HEK293 (cell line): ENCODE data around the gene EVA1C.

ENCODE experiments used
- CTCF ChIP-seq: fragments of 450-650 bp; formaldehyde crosslinking; IDR thresholded peaks from 2 replicates; pipeline ENCODE4 v1.5.1; 2016; ENCODE audit warnings: missing biosample characterization, missing genetic modification characterization
- MEIS1 ChIP-seq: sonication (generic); formaldehyde crosslinking; IDR thresholded peaks from 2 replicates; pipeline ENCODE4 v1.8.1; 2022; ENCODE audit warnings: missing genetic modification reagents, mild to moderate bottlenecking, borderline replicate concordance
- REST ChIP-seq: fragments of 450-650 bp; formaldehyde crosslinking; IDR thresholded peaks from 2 replicates; pipeline ENCODE4 v1.5.1; 2016; ENCODE audit warnings: missing biosample characterization, missing genetic modification characterization
- SCRT2 ChIP-seq: fragments of 450-650 bp; formaldehyde crosslinking; IDR thresholded peaks from 2 replicates; pipeline ENCODE4 v1.5.1; 2016; ENCODE audit warnings: missing biosample characterization, missing genetic modification characterization
- ZBTB20 ChIP-seq: fragments of 450-650 bp; formaldehyde crosslinking; IDR thresholded peaks from 2 replicates; pipeline ENCODE4 v1.5.1; 2016; ENCODE audit warnings: missing biosample characterization, missing genetic modification characterization
- ZNF133 ChIP-seq: fragments of 450-650 bp; formaldehyde crosslinking; IDR thresholded peaks from 2 replicates; pipeline ENCODE4 v1.5.1; 2016; ENCODE audit warnings: missing biosample characterization, missing genetic modification characterization
- ZNF274 ChIP-seq, 2 experiments: fragments of 200-500 bp in 1 of 2; fragments of 450-650 bp in 1 of 2; sonication (Bioruptor generic) in 1 of 2; formaldehyde crosslinking in 1 of 2; IDR thresholded peaks; 2 replicates each; pipeline versions ENCODE4 v1.5.1 to v1.6.1; 2014 to 2016; ENCODE audit warnings: borderline replicate concordance in 1 of 2, inconsistent platforms in 1 of 2, low read length in 1 of 2, missing biosample characterization in 1 of 2, missing genetic modification characterization in 1 of 2
- ZNF324 ChIP-seq: fragments of 450-650 bp; formaldehyde crosslinking; IDR thresholded peaks from 2 replicates; pipeline ENCODE4 v1.5.1; 2016; ENCODE audit warnings: missing biosample characterization, missing genetic modification characterization
- ZNF354C ChIP-seq: fragments of 450-650 bp; formaldehyde crosslinking; IDR thresholded peaks from 2 replicates; pipeline ENCODE4 v1.5.1; 2016; ENCODE audit warnings: missing biosample characterization, missing genetic modification characterization, low read depth, borderline replicate concordance
- ZNF398 ChIP-seq: fragments of 450-650 bp; formaldehyde crosslinking; IDR thresholded peaks from 2 replicates; pipeline ENCODE4 v1.5.1; 2017; ENCODE audit warnings: missing biosample characterization, missing genetic modification characterization
- ZSCAN16 ChIP-seq: fragments of 450-650 bp; formaldehyde crosslinking; IDR thresholded peaks from 2 replicates; pipeline ENCODE4 v1.5.1; 2016; ENCODE audit warnings: missing biosample characterization, missing genetic modification characterization
- TF ChIP-seq, protein P1 (sequence below): fragments of 450-650 bp; formaldehyde crosslinking; IDR thresholded peaks from 2 replicates; pipeline ENCODE4 v1.5.1; 2016; ENCODE audit warnings: missing biosample characterization, missing genetic modification characterization, low read depth

- TF ChIP-seq ZNF354C (no peak), CTCF (no peak), ZSCAN16 (tag by site-specific recombination) (no peak), ZNF398 (tag by site-specific recombination) (no peak), MEIS1 (CRISPR knock-in tag) (no peak), ZNF133 (tag by site-specific recombination) (no peak), ZBTB20 (no peak), ZNF324 (tag by site-specific recombination) (no peak), ZNF274 (IDR thresholded peaks at IDR 0.05; ENCODE audit: low read length) (no peak), ZNF274 (tag by site-specific recombination; IDR thresholded peaks at IDR 0.05; ENCODE audit: borderline replicate concordance) (no peak), REST (no peak), SCRT2 (tag by site-specific recombination) (no peak)
- TF ChIP-seq, protein P1, sequence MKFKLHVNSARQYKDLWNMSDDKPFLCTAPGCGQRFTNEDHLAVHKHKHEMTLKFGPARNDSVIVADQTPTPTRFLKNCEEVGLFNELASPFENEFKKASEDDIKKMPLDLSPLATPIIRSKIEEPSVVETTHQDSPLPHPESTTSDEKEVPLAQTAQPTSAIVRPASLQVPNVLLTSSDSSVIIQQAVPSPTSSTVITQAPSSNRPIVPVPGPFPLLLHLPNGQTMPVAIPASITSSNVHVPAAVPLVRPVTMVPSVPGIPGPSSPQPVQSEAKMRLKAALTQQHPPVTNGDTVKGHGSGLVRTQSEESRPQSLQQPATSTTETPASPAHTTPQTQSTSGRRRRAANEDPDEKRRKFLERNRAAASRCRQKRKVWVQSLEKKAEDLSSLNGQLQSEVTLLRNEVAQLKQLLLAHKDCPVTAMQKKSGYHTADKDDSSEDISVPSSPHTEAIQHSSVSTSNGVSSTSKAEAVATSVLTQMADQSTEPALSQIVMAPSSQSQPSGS: no peak
Observed at GRCh38 chr21:32442566-32443318, 30.2 kb downstream of the EVA1C start.
